HepG2 (cell line): ENCODE measurements around the gene PDLIM7. TPM values are rescaled to one million over a fixed set of nuclear protein-coding genes. Genes with fewer than 3 reads are reported as not detected.

ENCODE experiments used
- AKAP8 ChIP-seq: sonication (generic); formaldehyde crosslinking; IDR thresholded peaks from 2 replicates; pipeline ENCODE4 v1.5.1; 2020; ENCODE audit warnings: mild to moderate bottlenecking, missing genetic modification reagents
- ARHGAP35 ChIP-seq: sonication (generic); formaldehyde crosslinking; IDR thresholded peaks from 2 replicates; pipeline ENCODE4 v1.9.0; 2022; ENCODE audit warnings: mild to moderate bottlenecking, inconsistent platforms, moderate library complexity, missing genetic modification reagents, borderline replicate concordance
- ARNT2 ChIP-seq: sonication (generic); formaldehyde crosslinking; IDR thresholded peaks from 2 replicates; pipeline ENCODE4 v1.8.0; 2022; ENCODE audit warnings: mild to moderate bottlenecking, low read depth, missing genetic modification reagents, moderate library complexity
- BHLHE40 ChIP-seq: IDR thresholded peaks from 2 replicates; pipeline ENCODE4 v1.6.1; 2011; ENCODE audit warnings: low read length, improper control_type of control experiment
- ERF ChIP-seq: IDR thresholded peaks from 2 replicates; pipeline ENCODE4 v1.6.1; 2018; ENCODE audit warnings: missing biosample characterization, missing genetic modification reagents
- KDM3A ChIP-seq: IDR thresholded peaks from 2 replicates; pipeline ENCODE4 v1.6.1; 2018; ENCODE audit warnings: low read depth, missing compliant biosample characterization
- KLF13 ChIP-seq: sonication (generic); formaldehyde crosslinking; IDR thresholded peaks from 2 replicates; pipeline ENCODE4 v1.4.0; 2020; ENCODE audit warnings: mild to moderate bottlenecking, missing genetic modification reagents
- KLF9 ChIP-seq: IDR thresholded peaks from 2 replicates; pipeline ENCODE4 v1.6.1; 2016; ENCODE audit warnings: low read depth
- MAZ ChIP-seq, 2 experiments: sonication (generic) in 1 of 2; formaldehyde crosslinking in 1 of 2; IDR thresholded peaks; 2 replicates each; pipeline versions ENCODE4 v1.5.0 to v1.6.1; 2012 to 2020; ENCODE audit warnings: low read depth in 2 of 2, mild to moderate bottlenecking in 2 of 2, borderline replicate concordance in 1 of 2, improper control_type of control experiment in 1 of 2, low read length in 1 of 2, missing genetic modification reagents in 1 of 2, moderate library complexity in 1 of 2
- MIER3 ChIP-seq: IDR thresholded peaks from 2 replicates; pipeline ENCODE4 v1.6.1; 2016; ENCODE audit warnings: missing compliant biosample characterization, borderline replicate concordance
- PATZ1 ChIP-seq: sonication (generic); formaldehyde crosslinking; IDR thresholded peaks from 2 replicates; pipeline ENCODE4 v1.4.0; 2020; ENCODE audit warnings: missing genetic modification reagents
- PITX1 ChIP-seq: sonication (generic); formaldehyde crosslinking; IDR thresholded peaks from 2 replicates; pipeline ENCODE4 v1.5.1; 2020; ENCODE audit warnings: mild to moderate bottlenecking, missing genetic modification reagents
- RAD21 ChIP-seq: fragments of 450-650 bp; formaldehyde crosslinking; IDR thresholded peaks from 2 replicates; pipeline ENCODE4 v1.5.0; 2020; ENCODE audit warnings: mild to moderate bottlenecking
- RORA ChIP-seq: sonication (generic); formaldehyde crosslinking; IDR thresholded peaks from 2 replicates; pipeline ENCODE4 v1.5.0; 2020; ENCODE audit warnings: mild to moderate bottlenecking, missing genetic modification reagents, moderate library complexity
- RXRA ChIP-seq: sonication (generic); formaldehyde crosslinking; IDR thresholded peaks from 2 replicates; pipeline ENCODE4 v1.5.1; 2020; ENCODE audit warnings: missing genetic modification reagents
- SIN3A ChIP-seq: IDR thresholded peaks from 2 replicates; pipeline ENCODE4 v1.6.1; 2011; ENCODE audit warnings: low read depth, mild to moderate bottlenecking, control low read depth, low read length, borderline replicate concordance
- TAF1 ChIP-seq: sonication (generic); formaldehyde crosslinking; IDR thresholded peaks from 2 replicates; pipeline ENCODE4 v1.4.0; 2020; ENCODE audit warnings: missing genetic modification reagents
- ZNF446 ChIP-seq: sonication (generic); formaldehyde crosslinking; IDR thresholded peaks from 2 replicates; pipeline ENCODE4 v1.5.0; 2020; ENCODE audit warnings: mild to moderate bottlenecking, missing genetic modification reagents
- ZNF788 ChIP-seq: sonication (generic); formaldehyde crosslinking; IDR thresholded peaks from 2 replicates; pipeline ENCODE4 v1.5.0; 2020; ENCODE audit warnings: mild to moderate bottlenecking, missing genetic modification reagents, borderline replicate concordance
- polyA plus RNA-seq, 8 experiments: library from polyadenylated mRNA; depleted of rRNA in 3 of 8; stranded (reverse) in 7 of 8; unstranded in 1 of 8; fragments of >200 nt; fragmentation: Illumina TruSeq in 4 of 8; extraction: Trizol in 4 of 8; gene quantifications; 2 replicates each; pipeline versions ENCODE4 v1.2.1 to v1.2.3, GENCODE V29; 2011 to 2016; ENCODE audit warnings: low read depth in 4 of 8, missing spikeins in 1 of 8, mixed read lengths in 1 of 8; ENCODE audit not compliant: insufficient read depth in 1 of 8
- total RNA-seq, 5 experiments: library from RNA; depleted of rRNA; stranded (reverse); fragments of >200 nt; fragmentation: Illumina TruSeq; extraction: Trizol; gene quantifications; 2 replicates each; pipeline ENCODE4 v1.2.3, GENCODE V29; 2016; ENCODE audit warnings: low read depth in 1 of 5
- TF ChIP-seq, protein P1 (sequence below): sonication (generic); formaldehyde crosslinking; IDR thresholded peaks from 2 replicates; pipeline ENCODE4 v1.8.0; 2022; ENCODE audit warnings: low read depth, missing genetic modification reagents
- TF ChIP-seq, protein P2 (sequence below): sonication (generic); formaldehyde crosslinking; IDR thresholded peaks from 2 replicates; pipeline ENCODE4 v1.5.1; 2020; ENCODE audit warnings: mild to moderate bottlenecking, missing genetic modification reagents, moderate library complexity

PDLIM7 gene
- total and polyA plus RNA-seq, 2 of the 13 experiments (the other 11 are each of a cell fraction or from before 2014, with no cell fraction given), result 21.1 to 31.3 TPM

- peak; percentile 22; the same call in 1 of the 2 replicates for TF ChIP-seq KLF13 (CRISPR knock-in tag)
- TF ChIP-seq TAF1 (CRISPR knock-in tag), result 0 out of 2 replicates have a peak, but pooled peaks have one; percentile 23
- no peak for TF ChIP-seq KLF9 (CRISPR knock-in tag)
- TF ChIP-seq MIER3 (CRISPR knock-in tag), result no peak
- TF ChIP-seq AKAP8 (CRISPR knock-in tag), result peak; percentile 98
- 0 out of 2 replicates have a peak, but pooled peaks have one; percentile 16 for TF ChIP-seq BHLHE40
- TF ChIP-seq ERF (CRISPR knock-in tag), result peak; percentile 17; the same call in 1 of the 2 replicates
- 0 out of 2 replicates have a peak, but pooled peaks have one; percentile 41 for TF ChIP-seq KDM3A (CRISPR knock-in tag)
- TF ChIP-seq, protein P1, sequence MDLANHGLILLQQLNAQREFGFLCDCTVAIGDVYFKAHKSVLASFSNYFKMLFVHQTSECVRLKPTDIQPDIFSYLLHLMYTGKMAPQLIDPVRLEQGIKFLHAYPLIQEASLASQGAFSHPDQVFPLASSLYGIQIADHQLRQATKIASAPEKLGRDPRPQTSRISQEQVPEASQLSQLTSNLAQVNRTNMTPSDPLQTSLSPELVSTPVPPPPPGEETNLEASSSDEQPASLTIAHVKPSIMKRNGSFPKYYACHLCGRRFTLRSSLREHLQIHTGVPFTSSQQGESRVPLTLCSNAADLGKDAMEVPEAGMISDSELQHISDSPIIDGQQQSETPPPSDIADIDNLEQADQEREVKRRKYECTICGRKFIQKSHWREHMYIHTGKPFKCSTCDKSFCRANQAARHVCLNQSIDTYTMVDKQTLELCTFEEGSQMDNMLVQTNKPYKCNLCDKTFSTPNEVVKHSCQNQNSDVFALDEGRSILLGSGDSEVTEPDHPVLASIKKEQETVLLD (CRISPR knock-in tag), result peak; percentile 13; the same call in 1 of the 2 replicates
- TF ChIP-seq ARHGAP35 (CRISPR knock-in tag), result 0 out of 2 replicates have a peak, but pooled peaks have one; percentile 65
- TF ChIP-seq ZNF446, result 0 out of 2 replicates have a peak, but pooled peaks have one; percentile 60
- TF ChIP-seq RXRA, result peak; percentile 54; the same call in 1 of the 2 replicates
- TF ChIP-seq SIN3A, result 0 out of 2 replicates have a peak, but pooled peaks have one; percentile 20
- peak; percentile 81; the same call in 1 of the 2 replicates for TF ChIP-seq ARNT2 (CRISPR knock-in tag)
- TF ChIP-seq PITX1, result 0 out of 2 replicates have a peak, but pooled peaks have one; percentile 24
- TF ChIP-seq, protein P2, sequence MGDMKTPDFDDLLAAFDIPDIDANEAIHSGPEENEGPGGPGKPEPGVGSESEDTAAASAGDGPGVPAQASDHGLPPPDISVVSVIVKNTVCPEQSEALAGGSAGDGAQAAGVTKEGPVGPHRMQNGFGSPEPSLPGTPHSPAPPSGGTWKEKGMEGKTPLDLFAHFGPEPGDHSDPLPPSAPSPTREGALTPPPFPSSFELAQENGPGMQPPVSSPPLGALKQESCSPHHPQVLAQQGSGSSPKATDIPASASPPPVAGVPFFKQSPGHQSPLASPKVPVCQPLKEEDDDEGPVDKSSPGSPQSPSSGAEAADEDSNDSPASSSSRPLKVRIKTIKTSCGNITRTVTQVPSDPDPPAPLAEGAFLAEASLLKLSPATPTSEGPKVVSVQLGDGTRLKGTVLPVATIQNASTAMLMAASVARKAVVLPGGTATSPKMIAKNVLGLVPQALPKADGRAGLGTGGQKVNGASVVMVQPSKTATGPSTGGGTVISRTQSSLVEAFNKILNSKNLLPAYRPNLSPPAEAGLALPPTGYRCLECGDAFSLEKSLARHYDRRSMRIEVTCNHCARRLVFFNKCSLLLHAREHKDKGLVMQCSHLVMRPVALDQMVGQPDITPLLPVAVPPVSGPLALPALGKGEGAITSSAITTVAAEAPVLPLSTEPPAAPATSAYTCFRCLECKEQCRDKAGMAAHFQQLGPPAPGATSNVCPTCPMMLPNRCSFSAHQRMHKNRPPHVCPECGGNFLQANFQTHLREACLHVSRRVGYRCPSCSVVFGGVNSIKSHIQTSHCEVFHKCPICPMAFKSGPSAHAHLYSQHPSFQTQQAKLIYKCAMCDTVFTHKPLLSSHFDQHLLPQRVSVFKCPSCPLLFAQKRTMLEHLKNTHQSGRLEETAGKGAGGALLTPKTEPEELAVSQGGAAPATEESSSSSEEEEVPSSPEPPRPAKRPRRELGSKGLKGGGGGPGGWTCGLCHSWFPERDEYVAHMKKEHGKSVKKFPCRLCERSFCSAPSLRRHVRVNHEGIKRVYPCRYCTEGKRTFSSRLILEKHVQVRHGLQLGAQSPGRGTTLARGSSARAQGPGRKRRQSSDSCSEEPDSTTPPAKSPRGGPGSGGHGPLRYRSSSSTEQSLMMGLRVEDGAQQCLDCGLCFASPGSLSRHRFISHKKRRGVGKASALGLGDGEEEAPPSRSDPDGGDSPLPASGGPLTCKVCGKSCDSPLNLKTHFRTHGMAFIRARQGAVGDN (CRISPR knock-in tag), result peak; percentile 60
- peak; percentile 33; the same call in 1 of the 2 replicates for TF ChIP-seq PATZ1 (CRISPR knock-in tag)
- no peak for TF ChIP-seq MAZ (IDR thresholded peaks at IDR 0.05; ENCODE audit: borderline replicate concordance, low read depth, low read length)
- peak; percentile 72; the same call in 1 of the 2 replicates for TF ChIP-seq MAZ (CRISPR knock-in tag; IDR thresholded peaks at IDR 0.05; ENCODE audit: low read depth)
- no peak for TF ChIP-seq RORA (CRISPR knock-in tag)
- peak; percentile 65 for TF ChIP-seq RAD21 (CRISPR knock-in tag)
- no peak for TF ChIP-seq ZNF788 (CRISPR knock-in tag)
These were observed 51.0 kb downstream of the PDLIM7 start, which contains the start of gene PRR7 (continued) for GRCh38 chr5:177446200-177447065.
